ENCODE measurements around the gene TOR1A.
"Not testable (repeated sequence)": the region's sequence is repeated elsewhere in the genome, so short reads cannot be mapped to it uniquely, and the experiment has no call there.

Gene TOR1A

DNA sequence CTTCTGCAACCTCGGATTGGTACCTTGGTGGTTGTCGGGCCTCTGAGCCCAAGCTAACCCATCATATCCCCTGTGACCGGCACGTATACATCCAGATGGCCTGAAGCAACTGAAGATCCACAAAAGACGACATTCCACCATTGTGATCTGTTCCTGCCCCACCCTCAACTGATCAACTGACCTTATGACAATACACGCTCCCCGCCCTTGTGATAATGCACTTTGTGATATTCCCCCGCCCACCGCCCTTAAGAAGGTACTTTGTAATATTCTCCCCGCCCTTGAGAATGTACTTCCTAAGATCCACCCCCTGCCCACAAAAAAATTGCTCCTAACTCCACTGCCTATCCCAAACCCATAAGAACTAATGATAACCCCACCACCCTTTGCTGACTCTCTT, 37.5 kb downstream of the TOR1A start:
- Histone ChIP-seq H3K4me3 (no peak overlapping the region), H3K9ac (ENCODE audit: insufficient read length) (no peak overlapping the region), H3K9me3 (ENCODE audit: low read depth, low read length) (no peaks in the 10 kb centered on the region), H3K36me3 (ENCODE audit: insufficient read depth, low read length) (no peaks in the 10 kb centered on the region), H3K27ac (no peak overlapping the region)
- DNase-seq (ENCODE audit: low read depth, low spot score): no peak
- TF ChIP-seq POLR2AphosphoS5 (IDR thresholded peaks at IDR 0.05; ENCODE audit: borderline replicate concordance, low read depth, low read length) (no peak), FOXP2 (optimal IDR thresholded peaks at IDR 0.05; ENCODE audit: control extremely low read depth, extremely low read length, insufficient read depth) (no peak), EZH2 (IDR thresholded peaks at IDR 0.05) (no peak)

DNA sequence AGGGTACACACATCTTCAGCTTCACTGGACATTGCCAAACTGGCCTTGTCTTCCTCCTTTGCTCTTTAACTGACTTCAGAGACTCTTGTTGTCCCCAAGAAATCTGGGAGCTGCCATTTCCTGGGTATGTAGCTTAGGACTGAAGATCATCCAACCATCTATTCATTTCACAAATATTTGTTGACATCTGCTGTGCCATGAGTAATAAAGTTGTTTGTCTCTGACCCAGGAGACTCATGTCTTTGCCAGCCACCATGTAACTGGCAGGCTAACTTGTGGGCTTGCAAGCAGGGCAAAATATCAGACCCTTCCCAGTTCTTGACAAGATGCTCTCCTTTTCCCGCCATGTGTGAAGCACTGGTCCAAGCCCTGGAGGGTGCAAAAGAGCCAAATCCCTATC, 38.1 kb downstream of the TOR1A start:
- Histone ChIP-seq H3K9me3 (ENCODE audit: low read depth, low read length) (no peaks in the 10 kb centered on the region), H3K4me3 (no peak overlapping the region), H3K9ac (ENCODE audit: insufficient read length) (no peak overlapping the region), H3K27ac (no peak overlapping the region), H3K36me3 (ENCODE audit: insufficient read depth, low read length) (no peaks in the 10 kb centered on the region)
- TF ChIP-seq FOXP2 (optimal IDR thresholded peaks at IDR 0.05; ENCODE audit: control extremely low read depth, extremely low read length, insufficient read depth): no peak
- no peak for TF ChIP-seq EZH2 (IDR thresholded peaks at IDR 0.05)
- TF ChIP-seq POLR2AphosphoS5 (IDR thresholded peaks at IDR 0.05; ENCODE audit: borderline replicate concordance, low read depth, low read length): no peak
- DNase-seq (ENCODE audit: low read depth, low spot score): no peak

DNA sequence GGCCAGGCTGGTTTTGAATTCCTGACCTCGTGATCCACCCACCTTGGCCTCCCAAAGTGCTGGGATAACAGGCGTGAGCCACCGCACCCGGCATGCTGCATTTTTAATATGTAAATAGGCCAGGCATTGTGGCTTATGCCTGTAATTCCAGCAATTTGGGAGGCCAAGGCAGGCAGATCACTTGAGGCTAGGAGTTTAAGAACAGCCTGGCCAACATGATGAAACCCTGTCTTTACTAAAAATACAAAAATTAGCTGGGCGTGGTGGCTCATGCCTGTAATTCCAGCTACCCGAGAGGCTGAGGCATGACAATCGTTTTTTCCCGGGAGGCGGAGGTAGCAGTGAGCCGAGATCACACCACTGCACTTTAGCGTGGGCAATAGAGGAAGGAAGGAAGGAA, 39.0 kb downstream of the TOR1A start:
- not testable (repeated sequence) for H3K9me3 ChIP-seq (ENCODE audit: low read depth, low read length); H3K36me3 ChIP-seq (ENCODE audit: insufficient read depth, low read length); H3K4me3 ChIP-seq; H3K27ac ChIP-seq; H3K9ac ChIP-seq (ENCODE audit: insufficient read length); DNase-seq (ENCODE audit: low read depth, low spot score)

DNA sequence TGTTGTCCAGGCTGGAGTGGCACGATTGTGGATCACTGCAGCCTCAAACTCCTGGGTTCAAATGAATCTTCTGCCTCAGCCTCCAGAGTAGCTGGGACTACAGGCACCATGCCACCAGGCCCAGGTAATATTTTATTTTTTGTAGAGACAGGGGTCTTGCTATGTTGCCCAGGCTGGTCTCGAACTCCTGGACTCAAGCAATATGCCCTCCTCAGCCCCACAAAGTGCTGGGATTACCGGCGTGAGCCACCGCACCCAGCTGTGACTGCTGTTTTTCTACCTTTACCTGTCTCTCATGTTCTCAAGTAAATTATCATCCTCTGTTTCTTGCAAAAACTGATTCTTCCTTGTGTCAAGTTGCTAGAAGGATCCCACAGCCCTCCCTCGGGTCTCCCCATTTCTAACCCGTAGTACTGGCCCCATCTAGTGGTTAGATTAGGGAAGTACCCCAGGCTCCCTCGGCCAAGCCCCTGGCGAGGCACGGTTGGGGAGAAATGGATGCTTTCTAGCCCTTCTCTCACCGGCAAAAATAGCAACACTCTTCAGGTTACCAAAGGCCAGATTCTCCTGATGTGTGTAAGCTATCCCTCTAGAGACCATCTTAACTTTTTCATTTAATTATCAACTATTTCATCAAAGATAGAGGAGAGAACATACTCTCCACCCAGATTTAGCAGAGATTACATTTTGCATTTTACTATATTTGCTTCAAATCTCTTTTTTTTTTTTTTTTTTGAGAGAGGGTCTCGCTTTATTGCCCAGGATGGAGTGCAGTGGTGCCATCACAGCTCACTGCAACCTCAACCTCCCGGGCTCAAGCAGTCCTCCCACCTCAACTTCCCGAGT, 40.2 kb downstream of the TOR1A start:
- Histone ChIP-seq H3K36me3 (ENCODE audit: insufficient read depth, low read length) (no peaks in the 10 kb centered on the region), H3K27ac (no peak overlapping the region), H3K9me3 (ENCODE audit: low read depth, low read length) (no peaks in the 10 kb centered on the region), H3K4me3 (no peak overlapping the region), H3K9ac (ENCODE audit: insufficient read length) (no peak overlapping the region)
- TF ChIP-seq FOXP2 (optimal IDR thresholded peaks at IDR 0.05; ENCODE audit: control extremely low read depth, extremely low read length, insufficient read depth) (no peak), EZH2 (IDR thresholded peaks at IDR 0.05) (no peak), POLR2AphosphoS5 (IDR thresholded peaks at IDR 0.05; ENCODE audit: borderline replicate concordance, low read depth, low read length) (no peak)
- peak; percentile 50 for DNase-seq (ENCODE audit: low read depth, low spot score)

DNA sequence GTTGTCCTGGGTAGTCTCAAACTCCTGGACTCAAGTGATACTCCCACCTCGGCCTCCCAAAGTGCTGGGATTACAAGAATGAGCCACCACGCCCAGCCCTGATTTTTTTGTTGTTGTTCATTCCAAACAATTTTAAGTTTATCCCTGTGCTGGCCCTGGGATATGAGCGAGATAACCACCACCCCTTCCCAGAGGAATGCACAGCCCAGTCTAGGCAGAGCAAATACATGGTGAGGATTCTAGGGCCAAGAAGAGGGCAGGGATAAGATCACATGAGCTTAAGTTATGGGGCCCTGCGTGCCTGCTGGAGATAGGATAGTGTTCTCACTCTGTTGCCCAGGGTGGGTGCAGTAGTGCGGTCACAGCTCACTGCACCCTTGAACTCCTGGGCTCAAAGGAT, 42.0 kb downstream of the TOR1A start:
- TF ChIP-seq FOXP2 (optimal IDR thresholded peaks at IDR 0.05; ENCODE audit: control extremely low read depth, extremely low read length, insufficient read depth) (no peak), POLR2AphosphoS5 (IDR thresholded peaks at IDR 0.05; ENCODE audit: borderline replicate concordance, low read depth, low read length) (no peak), EZH2 (IDR thresholded peaks at IDR 0.05) (no peak)
- Histone ChIP-seq H3K36me3 (ENCODE audit: insufficient read depth, low read length) (no peaks in the 10 kb centered on the region), H3K4me3 (no peak overlapping the region), H3K9ac (ENCODE audit: insufficient read length) (no peak overlapping the region), H3K27ac (no peak overlapping the region), H3K9me3 (ENCODE audit: low read depth, low read length) (no peaks in the 10 kb centered on the region)
- no peak for DNase-seq (ENCODE audit: low read depth, low spot score)

DNA sequence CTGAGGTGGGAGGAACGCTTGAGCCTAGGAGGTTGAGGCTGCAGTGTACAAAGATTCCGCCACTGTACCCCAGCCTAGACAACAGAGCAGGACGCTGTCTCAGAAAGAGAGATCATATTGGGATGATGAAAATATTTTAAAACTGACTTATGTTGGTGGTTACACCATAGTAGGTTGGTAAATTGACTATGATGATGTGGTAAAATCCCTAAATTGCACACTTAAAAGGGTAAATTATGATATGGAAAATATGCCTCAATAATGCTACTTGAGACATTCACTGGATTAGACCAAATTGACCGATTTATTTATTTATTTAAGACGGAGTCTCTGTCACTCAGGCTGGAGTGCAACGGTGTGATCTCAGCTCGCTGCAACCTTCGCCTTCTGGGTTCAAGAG, 42.8 kb downstream of the TOR1A start:
- DNase-seq (ENCODE audit: low read depth, low spot score): no peak
- Histone ChIP-seq H3K4me3 (no peak overlapping the region), H3K9ac (ENCODE audit: insufficient read length) (no peak overlapping the region), H3K27ac (no peak overlapping the region), H3K9me3 (ENCODE audit: low read depth, low read length) (no peaks in the 10 kb centered on the region), H3K36me3 (ENCODE audit: insufficient read depth, low read length) (no peaks in the 10 kb centered on the region)
- TF ChIP-seq FOXP2 (optimal IDR thresholded peaks at IDR 0.05; ENCODE audit: control extremely low read depth, extremely low read length, insufficient read depth) (no peak), EZH2 (IDR thresholded peaks at IDR 0.05) (no peak), POLR2AphosphoS5 (IDR thresholded peaks at IDR 0.05; ENCODE audit: borderline replicate concordance, low read depth, low read length) (no peak)

DNA sequence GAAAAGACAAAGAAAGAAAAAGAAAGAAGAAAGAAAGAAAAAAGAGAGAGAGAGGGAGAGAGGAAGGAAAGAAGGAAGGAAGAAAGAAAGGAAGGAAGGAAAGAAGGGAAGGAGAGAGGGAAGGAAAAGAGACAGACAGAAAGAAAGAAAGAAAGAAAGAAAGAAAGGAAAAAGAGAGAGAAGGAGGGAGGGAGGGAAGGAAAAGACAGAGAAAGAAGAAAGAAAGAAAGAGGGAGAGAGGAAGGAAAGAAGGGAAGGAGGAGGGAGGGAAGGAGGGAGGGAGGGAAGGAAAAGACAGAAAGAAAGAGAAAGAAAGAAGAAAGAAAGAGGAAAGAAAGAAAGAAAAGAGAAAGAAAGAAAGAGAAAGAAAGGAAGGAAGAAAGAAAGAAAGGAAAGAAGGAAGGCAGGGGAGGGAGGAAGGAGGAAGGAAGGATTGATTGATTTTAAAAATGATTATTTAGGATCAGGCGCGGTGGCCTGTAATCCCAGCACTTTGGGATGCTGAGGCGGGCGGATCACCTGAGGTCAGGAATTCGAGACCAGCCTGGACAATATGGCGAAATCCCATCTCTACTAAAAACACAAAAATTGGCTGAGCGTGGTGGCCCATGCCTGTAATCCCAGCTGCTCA, 44.3 kb downstream of the TOR1A start:
- Histone ChIP-seq H3K9ac (ENCODE audit: insufficient read length) (no peak overlapping the region), H3K4me3 (no peak overlapping the region), H3K27ac (no peak overlapping the region), H3K36me3 (ENCODE audit: insufficient read depth, low read length) (no peaks in the 10 kb centered on the region), H3K9me3 (ENCODE audit: low read depth, low read length) (no peaks in the 10 kb centered on the region)
- TF ChIP-seq FOXP2 (optimal IDR thresholded peaks at IDR 0.05; ENCODE audit: control extremely low read depth, extremely low read length, insufficient read depth): no peak
- no peak for TF ChIP-seq EZH2 (IDR thresholded peaks at IDR 0.05)
- TF ChIP-seq POLR2AphosphoS5 (IDR thresholded peaks at IDR 0.05; ENCODE audit: borderline replicate concordance, low read depth, low read length): no peak
- no peak for DNase-seq (ENCODE audit: low read depth, low spot score)

DNA sequence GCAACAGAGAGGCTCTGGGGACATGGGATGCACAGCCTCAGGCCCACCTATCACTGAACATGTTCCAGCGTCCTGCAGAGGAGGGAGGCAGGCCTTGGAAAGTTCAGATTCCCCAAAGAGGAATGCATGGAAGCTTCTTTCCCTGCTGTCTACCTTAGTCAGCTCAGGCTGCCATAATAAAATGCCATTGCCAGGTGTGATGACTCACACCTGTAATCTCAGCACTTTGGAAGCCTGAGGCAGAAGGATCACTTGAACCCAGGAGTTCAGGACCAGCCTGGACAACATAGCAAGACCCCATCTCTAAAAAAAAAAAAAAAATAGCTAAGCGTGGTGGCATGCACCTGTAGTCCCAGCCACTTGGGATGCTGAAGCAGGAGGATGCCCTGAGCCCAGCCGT, 45.5 kb downstream of the TOR1A start:
- H3K9me3 ChIP-seq (ENCODE audit: low read depth, low read length): no peaks in the 10 kb centered on the region
- no peak for DNase-seq (ENCODE audit: low read depth, low spot score)
- no peak overlapping the region for H3K4me3 ChIP-seq
- TF ChIP-seq EZH2 (IDR thresholded peaks at IDR 0.05): no peak
- no peak for TF ChIP-seq FOXP2 (optimal IDR thresholded peaks at IDR 0.05; ENCODE audit: control extremely low read depth, extremely low read length, insufficient read depth)
- no peak for TF ChIP-seq POLR2AphosphoS5 (IDR thresholded peaks at IDR 0.05; ENCODE audit: borderline replicate concordance, low read depth, low read length)
- H3K9ac ChIP-seq (ENCODE audit: insufficient read length): no peak overlapping the region
- H3K27ac ChIP-seq: no peak overlapping the region
- no peaks in the 10 kb centered on the region for H3K36me3 ChIP-seq (ENCODE audit: insufficient read depth, low read length)

DNA sequence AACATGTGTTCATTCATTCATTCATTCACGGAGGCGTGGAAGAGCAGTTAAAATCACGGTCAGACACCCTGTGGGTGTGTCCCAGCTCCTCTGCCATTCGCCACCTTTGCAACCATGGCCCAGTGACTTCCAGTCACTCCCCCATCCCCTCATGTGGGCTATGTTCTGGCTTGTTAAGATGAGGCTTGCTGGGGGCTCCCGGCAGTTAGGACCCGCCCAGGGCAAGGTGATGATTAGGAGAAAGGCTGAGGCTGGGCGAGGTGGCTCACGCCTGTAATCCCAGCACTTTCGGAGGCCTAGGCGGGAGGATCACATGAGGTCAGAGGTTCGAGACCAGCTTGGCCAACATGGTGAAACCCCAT, 46.2 kb downstream of the TOR1A start:
- H3K36me3 ChIP-seq (ENCODE audit: insufficient read depth, low read length): no peaks in the 10 kb centered on the region
- no peaks in the 10 kb centered on the region for H3K9me3 ChIP-seq (ENCODE audit: low read depth, low read length)
- TF ChIP-seq FOXP2 (optimal IDR thresholded peaks at IDR 0.05; ENCODE audit: control extremely low read depth, extremely low read length, insufficient read depth) (no peak), EZH2 (IDR thresholded peaks at IDR 0.05) (no peak), POLR2AphosphoS5 (IDR thresholded peaks at IDR 0.05; ENCODE audit: borderline replicate concordance, low read depth, low read length) (no peak)
- no peak overlapping the region for H3K27ac ChIP-seq
- no peak for DNase-seq (ENCODE audit: low read depth, low spot score)
- H3K9ac ChIP-seq (ENCODE audit: insufficient read length): no peak overlapping the region
- no peak overlapping the region for H3K4me3 ChIP-seq

All from SK-N-MC (cell line).